ENCODE results near the gene DAGLA.

The DAGLA gene

DNA sequence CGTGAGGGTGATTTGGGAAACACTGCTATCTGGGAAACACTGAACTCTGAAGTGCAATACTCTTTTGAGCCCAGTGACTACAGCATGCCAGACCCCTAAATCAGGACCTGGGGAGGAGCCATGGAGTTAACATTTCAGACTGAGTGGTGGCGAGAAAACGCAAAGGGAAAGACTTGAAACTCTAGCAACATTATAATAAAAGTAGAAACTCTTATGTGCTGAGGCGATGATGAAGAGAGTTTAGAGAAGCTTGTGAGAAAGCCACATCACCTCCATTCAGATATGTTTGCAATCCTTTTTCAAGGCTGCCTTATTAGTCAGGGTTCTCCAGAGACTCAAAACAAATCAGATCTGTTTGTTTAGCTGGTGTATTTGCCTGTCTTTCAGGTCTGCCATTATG lies 114.4 kb downstream of the DAGLA start:
- H3K27ac Mint-ChIP-seq, result peak overlapping the region; percentile 71

DNA sequence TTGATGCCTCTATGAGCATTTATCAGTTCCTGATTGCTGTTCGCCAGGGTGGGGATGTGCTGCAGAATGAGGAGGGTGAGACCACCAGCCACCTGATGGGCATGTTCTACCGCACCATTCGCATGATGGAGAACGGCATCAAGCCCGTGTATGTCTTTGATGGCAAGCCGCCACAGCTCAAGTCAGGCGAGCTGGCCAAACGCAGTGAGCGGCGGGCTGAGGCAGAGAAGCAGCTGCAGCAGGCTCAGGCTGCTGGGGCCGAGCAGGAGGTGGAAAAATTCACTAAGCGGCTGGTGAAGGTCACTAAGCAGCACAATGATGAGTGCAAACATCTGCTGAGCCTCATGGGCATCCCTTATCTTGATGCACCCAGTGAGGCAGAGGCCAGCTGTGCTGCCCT lies 115.3 kb downstream of the DAGLA start:
- peak overlapping the region; percentile 71 for H3K27ac Mint-ChIP-seq
- H3K36me3 Mint-ChIP-seq (ENCODE audit: low read depth), result peaks cover 66% of the 10 kb centered on the region
- peaks cover 53% of the 10 kb centered on the region for H3K4me1 Mint-ChIP-seq (ENCODE audit: low read depth)
- H3K9me3 Mint-ChIP-seq, result no peaks in the 10 kb centered on the region
- H3K4me3 Mint-ChIP-seq, result peak overlapping the region; percentile 92
- no peaks in the 10 kb centered on the region for H3K27me3 Mint-ChIP-seq

More for the DNA sequence above, 114.4 kb downstream of the DAGLA start:
- H3K4me1 Mint-ChIP-seq (ENCODE audit: low read depth), result peaks cover 58% of the 10 kb centered on the region
- no peaks in the 10 kb centered on the region for H3K27me3 Mint-ChIP-seq
- H3K9me3 Mint-ChIP-seq, result no peaks in the 10 kb centered on the region
- H3K4me3 Mint-ChIP-seq, result peak overlapping the region; percentile 92
- H3K36me3 Mint-ChIP-seq (ENCODE audit: low read depth), result peaks cover 69% of the 10 kb centered on the region

DNA sequence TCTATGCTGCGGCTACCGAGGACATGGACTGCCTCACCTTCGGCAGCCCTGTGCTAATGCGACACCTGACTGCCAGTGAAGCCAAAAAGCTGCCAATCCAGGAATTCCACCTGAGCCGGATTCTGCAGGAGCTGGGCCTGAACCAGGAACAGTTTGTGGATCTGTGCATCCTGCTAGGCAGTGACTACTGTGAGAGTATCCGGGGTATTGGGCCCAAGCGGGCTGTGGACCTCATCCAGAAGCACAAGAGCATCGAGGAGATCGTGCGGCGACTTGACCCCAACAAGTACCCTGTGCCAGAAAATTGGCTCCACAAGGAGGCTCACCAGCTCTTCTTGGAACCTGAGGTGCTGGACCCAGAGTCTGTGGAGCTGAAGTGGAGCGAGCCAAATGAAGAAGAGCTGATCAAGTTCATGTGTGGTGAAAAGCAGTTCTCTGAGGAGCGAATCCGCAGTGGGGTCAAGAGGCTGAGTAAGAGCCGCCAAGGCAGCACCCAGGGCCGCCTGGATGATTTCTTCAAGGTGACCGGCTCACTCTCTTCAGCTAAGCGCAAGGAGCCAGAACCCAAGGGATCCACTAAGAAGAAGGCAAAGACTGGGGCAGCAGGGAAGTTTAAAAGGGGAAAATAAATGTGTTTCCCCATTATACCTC lies 115.8 kb downstream of the DAGLA start:
- Mint-ChIP-seq H3K36me3 (ENCODE audit: low read depth) (peaks cover 66% of the 10 kb centered on the region), H3K4me3 (no peak overlapping the region), H3K27me3 (no peaks in the 10 kb centered on the region), H3K4me1 (ENCODE audit: low read depth) (peaks cover 50% of the 10 kb centered on the region), H3K27ac (no peak overlapping the region), H3K9me3 (no peaks in the 10 kb centered on the region)
